Stimulated activated CD4-positive, alpha-beta T cell treated with anti-CD3 and anti-CD28 coated beads, TNF-alpha, amount 100 ng/mL, for 48 hours (primary cell): ENCODE data around the gene SLC25A33.

Source experiments
- DNase-seq, 3 donors: peaks; one replicate each; pipeline ENCODE4 v3.0.0-alpha.2; 2020; ENCODE audit warnings: low read depth in 3 of 3

Gene SLC25A33

GRCh38 chr1:9588551-9589143 is 49.4 kb downstream of the SLC25A33 start, which contains the start of gene TMEM201:
Gene TMEM201 (plus strand): TSS chr1:9588911. CDS start chr1:9588931, 20 bp downstream.
- DNase-seq: peak; percentile 88 to 95 (median 88)

DNA sequence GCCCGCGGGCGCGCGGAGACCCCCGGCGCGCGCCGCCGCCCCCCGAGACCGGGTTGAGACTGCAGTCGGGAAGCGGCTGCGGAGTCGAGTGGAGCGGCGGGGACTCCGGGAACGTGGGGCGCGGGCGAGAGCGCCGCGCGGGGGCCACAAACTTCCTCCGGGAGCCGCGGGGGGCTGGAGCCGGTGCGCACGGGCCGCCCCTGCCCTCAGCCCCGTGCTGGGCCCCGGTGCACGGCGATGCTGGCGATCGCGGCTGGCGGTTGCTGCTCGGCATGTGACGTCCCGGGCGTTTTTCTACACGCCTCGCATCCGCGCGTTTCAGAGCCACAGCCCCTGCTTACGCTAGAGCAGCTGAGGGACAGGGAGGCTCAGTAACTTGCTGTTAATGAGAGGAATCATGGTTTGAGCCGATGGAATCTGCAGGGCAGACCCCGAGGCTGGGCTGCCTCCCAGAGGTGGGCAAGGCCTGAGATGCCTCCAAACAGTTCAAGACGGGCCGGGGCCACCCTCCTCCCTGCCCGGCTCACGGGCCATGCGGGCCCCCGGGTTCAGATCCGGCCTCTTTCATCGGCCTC is 50.0 kb downstream of the SLC25A33 start:
- peak in 2 of 3 donors; percentile 14 to 25 for DNase-seq

DNA sequence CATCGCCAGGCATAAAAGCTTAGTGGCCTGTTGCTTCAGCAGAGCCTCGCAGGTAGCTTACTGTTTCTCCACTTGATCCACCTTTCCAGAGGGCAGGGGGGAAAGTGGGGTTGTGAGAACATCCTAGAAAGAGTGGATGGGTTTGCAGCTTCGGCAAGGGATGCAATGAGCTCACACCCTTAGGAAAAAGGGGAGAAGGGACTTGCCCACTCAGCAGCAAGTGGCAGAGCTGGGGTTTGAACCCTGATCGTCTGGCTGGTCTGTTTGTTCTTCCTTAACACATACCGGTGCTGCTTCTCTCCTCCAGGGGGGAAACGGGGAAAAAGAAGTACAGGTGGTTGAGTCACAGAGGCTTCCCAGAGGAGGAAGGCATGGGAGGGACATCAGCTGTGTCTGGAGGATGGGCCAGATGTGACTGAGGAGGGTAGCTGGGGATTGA is 50.5 kb downstream of the SLC25A33 start:
- no peak for DNase-seq

DNA sequence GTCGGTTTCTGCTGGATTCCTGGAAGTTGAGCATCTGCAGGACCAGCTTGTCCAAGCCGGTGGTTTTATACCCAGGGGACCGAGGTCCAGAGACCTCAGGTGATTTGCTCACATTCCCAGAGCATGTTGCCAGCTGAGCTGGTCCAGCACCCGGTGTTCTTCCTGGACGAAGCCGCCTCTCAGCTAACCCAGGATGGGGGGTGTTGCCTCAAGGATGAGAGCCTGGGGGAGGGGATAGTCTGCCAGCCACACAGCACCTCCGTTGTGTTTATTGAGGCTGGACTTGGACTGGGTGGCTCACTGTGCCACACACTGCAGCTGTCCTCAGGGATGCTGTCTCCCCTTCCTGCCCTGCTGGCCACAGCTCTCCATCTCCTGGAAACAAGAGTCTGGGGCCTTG is 50.9 kb downstream of the SLC25A33 start:
- DNase-seq: no peak

DNA sequence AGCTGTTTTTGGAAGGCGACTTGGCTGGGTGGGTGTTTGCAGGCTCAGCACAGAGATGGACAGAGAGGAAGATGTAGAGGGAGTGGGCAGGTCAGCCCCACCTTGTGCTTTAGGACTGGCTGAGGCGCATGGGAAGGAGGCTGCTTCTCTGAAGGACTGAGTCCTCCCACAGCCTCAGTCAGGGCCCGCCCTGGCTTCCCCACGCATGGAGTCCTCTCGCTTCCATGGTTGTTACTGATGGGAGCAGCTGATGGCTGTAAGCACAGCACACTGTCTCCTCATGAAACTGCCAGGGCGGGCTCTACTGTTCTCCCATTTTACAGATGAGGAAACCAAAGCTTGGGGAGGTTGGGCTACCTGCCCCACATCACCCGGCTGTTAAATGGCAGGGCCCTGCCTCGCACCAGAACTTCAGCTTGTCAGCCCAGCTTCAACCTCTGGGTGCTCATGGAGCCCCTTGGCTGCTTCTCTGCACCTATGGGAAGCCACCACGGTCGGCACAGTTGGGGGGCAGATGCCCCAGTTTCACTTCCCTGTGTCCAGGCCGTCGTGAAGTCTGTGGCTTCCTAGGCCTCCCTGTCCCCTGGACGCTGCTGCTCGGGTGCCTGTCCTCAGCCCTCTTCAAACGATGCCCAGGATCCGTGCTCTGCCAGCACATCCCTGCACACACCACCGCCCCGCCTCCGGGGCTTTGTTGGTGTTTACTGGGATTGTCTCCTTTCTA is 51.8 kb downstream of the SLC25A33 start:
- DNase-seq: no peak

- no peak for DNase-seq
Observed at GRCh38 chr1:9591669-9592509, 52.6 kb downstream of the SLC25A33 start.

DNA sequence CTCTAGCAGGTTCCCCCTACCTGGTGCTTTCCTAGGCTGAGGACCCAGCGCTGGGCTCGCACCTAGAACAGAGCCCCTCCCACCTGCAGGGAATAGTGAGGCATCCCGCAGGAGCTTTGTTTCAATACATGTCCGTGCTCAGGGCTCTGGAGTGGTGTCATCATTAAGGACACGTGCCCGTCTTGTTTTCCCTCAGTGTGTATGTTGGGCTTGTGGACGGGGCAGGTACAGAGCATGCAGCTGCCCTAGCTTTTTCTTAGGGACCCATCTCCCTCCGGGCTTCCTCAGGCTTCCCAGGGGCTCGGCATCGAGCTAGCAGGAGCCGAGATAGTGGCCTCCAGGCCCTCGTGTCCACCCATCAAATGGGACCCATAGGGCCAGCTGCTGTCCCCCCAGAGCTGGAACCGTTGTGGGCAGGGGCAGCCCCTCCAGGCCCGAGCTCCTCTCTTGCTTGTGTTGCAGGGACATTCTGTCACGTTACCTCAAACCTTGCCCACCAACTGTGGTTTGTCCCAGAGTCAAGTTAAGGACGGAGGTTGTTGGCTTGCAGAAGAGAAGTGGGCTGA is 53.3 kb downstream of the SLC25A33 start:
- DNase-seq: no peak

- no peak for DNase-seq
Observed at GRCh38 chr1:9593147-9593491, 53.9 kb downstream of the SLC25A33 start.

GRCh38 chr1:9593492-9594465 is 54.5 kb downstream of the SLC25A33 start:
- peak; percentile 21 to 30 (median 26) for DNase-seq

- no peak for DNase-seq
Observed at GRCh38 chr1:9594471-9595155, 55.3 kb downstream of the SLC25A33 start.

GRCh38 chr1:9595156-9595967 is 56.1 kb downstream of the SLC25A33 start:
- no peak for DNase-seq

- no peak for DNase-seq
Observed at GRCh38 chr1:9595968-9596340, 56.7 kb downstream of the SLC25A33 start.

GRCh38 chr1:9596415-9597123 is 57.3 kb downstream of the SLC25A33 start:
- DNase-seq: no peak

GRCh38 chr1:9597361-9598315 is 58.4 kb downstream of the SLC25A33 start:
- DNase-seq: no peak

DNA sequence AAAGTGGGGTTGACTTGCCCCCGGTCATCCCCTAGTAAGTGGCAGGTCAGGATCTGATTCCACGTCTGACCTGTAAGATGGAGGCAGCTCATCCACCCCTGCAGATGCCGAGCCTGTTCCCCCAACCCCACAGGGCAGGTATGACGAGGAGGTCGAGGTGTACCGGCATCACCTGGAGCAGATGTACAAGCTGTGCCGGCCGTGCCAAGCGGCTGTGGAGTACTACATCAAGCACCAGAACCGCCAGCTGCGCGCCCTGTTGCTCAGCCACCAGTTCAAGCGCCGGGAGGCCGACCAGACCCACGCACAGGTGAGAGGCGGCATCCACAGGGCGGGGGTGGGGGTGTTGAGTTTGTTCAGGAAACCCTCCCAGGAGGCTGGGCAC is 59.0 kb downstream of the SLC25A33 start:
- no peak for DNase-seq

DNA sequence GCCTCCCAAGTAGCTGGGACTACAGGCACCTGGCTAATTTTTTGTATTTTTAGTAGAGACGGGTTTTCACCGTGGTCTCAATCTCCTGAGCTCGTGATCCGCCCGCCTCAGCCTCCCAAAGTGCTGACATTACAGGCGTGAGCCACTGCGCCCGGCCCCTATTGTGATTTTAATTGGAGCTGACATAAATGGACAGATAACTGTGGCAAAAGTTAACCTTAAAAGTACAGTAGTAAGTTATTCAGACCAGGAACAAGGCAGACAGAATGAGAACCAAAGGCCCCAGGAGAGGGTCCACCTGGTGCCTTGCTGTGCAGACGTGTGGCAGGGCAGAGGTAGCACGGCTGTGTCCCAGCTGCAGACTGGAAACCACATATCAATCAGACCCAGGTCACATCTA is 60.5 kb downstream of the SLC25A33 start:
- no peak for DNase-seq
